ENCODE measurements around the gene BCL11B. TPM values are rescaled to one million over a fixed set of nuclear protein-coding genes. Genes with fewer than 3 reads are reported as not detected.

BCL11B gene
- total and polyA plus RNA-seq, 11 donors = 0.04 to 2.1 (median 0.15) TPM; not detected in 3

Other genes starting within 250 kb of the BCL11B start
- gene SETD3, start 208.7 kb upstream of the BCL11B start, total RNA-seq = 100 to 1,000 TPM in 4 of 9 donors, 10 to 100 TPM in 5; 80.1 to 130 (median 99.4) TPM
- 10 to 100 TPM; 49.7 to 81.7 TPM for gene SETD3, start 208.7 kb upstream of the BCL11B start, polyA plus RNA-seq
- gene CCNK, start 209.2 kb upstream of the BCL11B start, total RNA-seq = 10 to 100 TPM; 11.8 to 35.3 (median 30.2) TPM
- 10 to 100 TPM in 1 of 2 donors, 1 to 10 TPM in 1; 9.1 to 20.6 TPM for gene CCNK, start 209.2 kb upstream of the BCL11B start, polyA plus RNA-seq